Measurements from ENCODE around the gene USP5.

Gene USP5

GRCh38 chr12:6826125-6826733 is 25.7 kb upstream of the USP5 start:
- no peak for DNase-seq (ENCODE audit: low spot score)

- peak; percentile 62 for DNase-seq (ENCODE audit: low spot score)
Measured at GRCh38 chr12:6826734-6827436, 25.1 kb upstream of the USP5 start.

- peak; percentile 84 for DNase-seq (ENCODE audit: low spot score)
Measured at GRCh38 chr12:6827437-6827911, 24.5 kb upstream of the USP5 start.

- DNase-seq (ENCODE audit: low spot score) = peak; percentile 76
Measured at GRCh38 chr12:6827982-6828780, 23.8 kb upstream of the USP5 start, which contains the start of gene P3H3. P3H3 (plus strand) TSS chr12:6828407; CDS start chr12:6828441, 34 bp downstream.

GRCh38 chr12:6828781-6829535 is 23.0 kb upstream of the USP5 start:
- DNase-seq (ENCODE audit: low spot score) = peak; percentile 83

- no peak for DNase-seq (ENCODE audit: low spot score)
Measured at GRCh38 chr12:6829536-6830220, 22.3 kb upstream of the USP5 start.

GRCh38 chr12:6830286-6830890 is 21.6 kb upstream of the USP5 start:
- DNase-seq (ENCODE audit: low spot score) = peak; percentile 53

GRCh38 chr12:6830999-6831398 is 21.0 kb upstream of the USP5 start:
- peak; percentile 50 for DNase-seq (ENCODE audit: low spot score)

- DNase-seq (ENCODE audit: low spot score) = no peak
Measured at GRCh38 chr12:6831450-6831995, 20.4 kb upstream of the USP5 start.

GRCh38 chr12:6832125-6832524 is 19.8 kb upstream of the USP5 start:
- DNase-seq (ENCODE audit: low spot score) = no peak

- DNase-seq (ENCODE audit: low spot score) = no peak
Measured at GRCh38 chr12:6833189-6833890, 18.6 kb upstream of the USP5 start.

- DNase-seq (ENCODE audit: low spot score) = no peak
Measured at GRCh38 chr12:6834254-6834653, 17.7 kb upstream of the USP5 start.

- DNase-seq (ENCODE audit: low spot score) = no peak
Measured at GRCh38 chr12:6834873-6835272, 17.1 kb upstream of the USP5 start.

GRCh38 chr12:6836851-6837250 is 15.1 kb upstream of the USP5 start:
- no peak for DNase-seq (ENCODE audit: low spot score)

- DNase-seq (ENCODE audit: low spot score) = no peak
Measured at GRCh38 chr12:6837370-6838060, 14.4 kb upstream of the USP5 start.

GRCh38 chr12:6838854-6839253 is 13.1 kb upstream of the USP5 start:
- DNase-seq (ENCODE audit: low spot score) = no peak

- no peak for DNase-seq (ENCODE audit: low spot score)
Measured at GRCh38 chr12:6839482-6840201, 12.3 kb upstream of the USP5 start.

GRCh38 chr12:6840330-6840729 is 11.6 kb upstream of the USP5 start:
- DNase-seq (ENCODE audit: low spot score) = no peak
